AG09319 (cell line): ENCODE data around the gene BCAS1.

Experiments used
- DNase-seq: peaks from one replicate; pipeline ENCODE4 v3.0.0-alpha.2; 2010; ENCODE audit warnings: low read depth; ENCODE audit errors: extremely low read depth
- CTCF ChIP-seq: IDR thresholded peaks from 2 replicates; pipeline ENCODE4 v1.5.1; 2011; ENCODE audit warnings: low read depth, mild to moderate bottlenecking, inconsistent platforms, low read length, moderate library complexity

The BCAS1 gene

GRCh38 chr20:53996584-53997486, 73.6 kb downstream of the BCAS1 start:
- no peak for DNase-seq
- TF ChIP-seq CTCF, result no peak

DNA sequence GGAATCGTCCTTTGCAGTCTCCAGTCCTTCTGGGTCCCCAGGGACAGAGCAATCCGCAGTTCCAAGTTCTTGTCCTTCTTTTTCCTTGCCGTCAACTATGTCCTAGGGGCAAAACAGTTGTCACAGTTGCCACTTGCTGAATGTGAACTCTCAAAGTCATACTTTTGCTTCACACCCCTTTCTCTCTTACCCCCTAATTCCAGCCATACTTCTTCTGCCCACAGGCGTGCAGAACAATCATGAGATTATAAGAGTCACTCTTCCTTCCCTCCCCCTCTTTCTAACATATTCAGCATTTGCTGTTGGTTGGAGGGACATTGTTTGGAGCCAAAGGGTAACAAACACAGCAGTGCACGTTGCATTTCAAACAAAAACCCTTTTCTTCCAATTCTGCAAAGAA, 74.4 kb downstream of the BCAS1 start:
- TF ChIP-seq CTCF, result no peak
- DNase-seq, result no peak

- TF ChIP-seq CTCF, result no peak
- DNase-seq, result no peak
These were observed 76.3 kb downstream of the BCAS1 start for GRCh38 chr20:53994088-53994487.

GRCh38 chr20:53993310-53993709, 77.1 kb downstream of the BCAS1 start:
- no peak for DNase-seq
- no peak for TF ChIP-seq CTCF

DNA sequence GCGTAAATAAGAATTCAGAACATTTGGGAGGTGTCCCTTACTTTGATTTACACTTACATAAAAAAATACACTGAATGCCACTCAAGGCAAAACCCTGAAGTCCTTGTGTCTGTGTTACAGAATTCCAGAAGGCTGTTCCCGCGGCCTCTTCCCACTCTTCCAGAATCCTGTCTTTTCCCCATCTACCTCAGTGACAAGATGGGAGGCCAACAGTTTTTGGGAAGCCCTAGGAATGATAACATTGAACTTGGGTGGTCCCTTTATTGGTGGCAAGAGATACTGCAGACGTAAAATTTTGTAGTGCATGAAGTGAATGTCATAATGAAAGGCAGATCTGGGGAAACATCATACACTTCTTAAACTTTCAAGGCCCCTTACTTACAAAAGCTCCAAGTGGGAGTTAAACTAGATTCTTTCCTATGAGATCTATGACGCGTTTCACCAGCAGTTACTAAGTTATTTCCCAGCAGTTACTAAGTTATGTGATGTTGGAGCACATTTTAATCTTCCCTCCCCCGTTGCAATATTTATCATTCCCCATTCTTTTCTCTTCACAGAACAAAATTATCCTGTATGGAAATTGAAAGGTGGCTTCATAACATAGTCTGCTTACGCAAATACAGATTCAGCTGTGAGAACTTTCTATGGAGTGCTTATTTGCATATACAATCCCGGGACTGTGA, 79.5 kb downstream of the BCAS1 start:
- DNase-seq, result no peak
- TF ChIP-seq CTCF, result no peak

DNA sequence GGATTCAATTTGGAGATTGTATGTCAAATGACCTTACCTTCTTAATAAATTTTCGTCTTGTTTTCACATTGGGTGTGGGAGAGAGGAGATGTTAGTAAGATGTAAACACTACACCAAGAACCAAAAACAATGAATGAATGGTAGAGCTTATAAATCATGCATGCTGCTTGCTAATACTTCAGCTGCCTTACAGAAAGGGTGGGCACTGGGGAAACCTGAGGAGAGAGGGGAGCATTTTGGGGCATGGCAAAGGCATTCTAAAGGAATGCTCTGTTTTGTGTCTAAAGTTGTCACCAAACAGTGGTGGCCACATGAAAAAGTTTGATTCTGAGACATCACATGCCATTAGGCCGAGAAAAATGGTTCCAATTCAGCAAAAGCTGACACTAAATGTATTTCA, 80.4 kb downstream of the BCAS1 start:
- no peak for DNase-seq
- TF ChIP-seq CTCF, result no peak

GRCh38 chr20:53989401-53989800, 81.0 kb downstream of the BCAS1 start:
- no peak for TF ChIP-seq CTCF
- no peak for DNase-seq
